Activated effector memory CD4-positive, alpha-beta T cell treated with Interleukin-2 at 50 U/mL for 16 hours (primary cell): ENCODE measurements around the gene MTARC2.

ENCODE experiments used
- DNase-seq: peaks from one replicate; pipeline ENCODE4 v3.0.0-alpha.2; 2020

Gene MTARC2

DNA sequence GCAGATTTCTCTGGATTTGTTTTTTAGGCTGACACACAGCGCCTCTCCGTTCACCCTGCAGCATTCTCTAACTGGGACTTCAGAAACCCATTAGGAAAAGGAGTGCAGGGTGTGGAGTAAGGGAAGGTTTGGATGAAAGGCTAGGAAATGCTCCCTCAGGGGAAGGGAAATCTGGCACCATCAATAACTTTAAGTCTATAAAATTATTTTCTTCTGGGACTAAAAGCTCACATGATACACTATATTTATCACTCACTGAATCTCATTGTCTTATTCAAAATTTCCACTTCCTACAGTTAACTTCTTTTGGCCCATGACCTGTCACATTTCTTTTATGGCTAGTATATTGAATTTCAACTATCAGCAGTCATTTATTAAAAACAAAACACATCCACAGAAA lies 85.3 kb downstream of the MTARC2 start:
- DNase-seq, result no peak
